ENCODE measurements around the gene SOX8.
"Not testable (repeated sequence)": the region's sequence is repeated elsewhere in the genome, so short reads cannot be mapped to it uniquely, and the experiment has no call there.

DNA sequence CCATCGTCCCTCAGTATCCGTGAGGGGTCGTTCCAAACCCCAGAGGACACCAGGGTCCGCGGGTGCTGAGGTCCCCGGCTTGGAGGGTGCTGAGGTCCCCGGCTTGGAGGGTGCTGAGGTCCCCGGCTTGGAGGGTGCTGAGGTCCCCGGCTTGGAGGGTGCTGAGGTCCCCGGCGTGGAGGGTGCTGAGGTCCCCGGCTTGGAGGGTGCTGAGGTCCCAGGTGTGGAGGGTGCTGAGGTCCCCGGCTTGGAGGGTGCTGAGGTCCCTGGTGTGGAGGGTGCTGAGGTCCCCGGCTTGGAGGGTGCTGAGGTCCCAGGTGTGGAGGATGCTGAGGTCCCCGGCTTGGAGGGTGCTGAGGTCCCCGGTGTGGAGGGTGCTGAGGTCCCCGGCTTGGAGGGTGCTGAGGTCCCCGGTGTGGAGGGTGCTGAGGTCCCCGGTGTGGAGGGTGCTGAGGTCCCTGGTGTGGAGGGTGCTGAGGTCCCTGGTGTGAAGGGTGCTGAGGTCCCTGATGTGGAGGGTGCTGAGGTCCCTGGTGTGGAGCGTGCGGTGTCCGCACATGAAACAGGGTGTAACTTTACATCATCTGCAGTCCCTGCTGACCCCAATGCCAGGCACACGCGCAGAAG, 43.7 kb downstream of the SOX8 start:
- not testable (repeated sequence) for TF ChIP-seq FOXA1, FOXK2, SP1, TARDBP (IDR thresholded peaks at IDR 0.05)
- TF ChIP-seq, protein P1, sequence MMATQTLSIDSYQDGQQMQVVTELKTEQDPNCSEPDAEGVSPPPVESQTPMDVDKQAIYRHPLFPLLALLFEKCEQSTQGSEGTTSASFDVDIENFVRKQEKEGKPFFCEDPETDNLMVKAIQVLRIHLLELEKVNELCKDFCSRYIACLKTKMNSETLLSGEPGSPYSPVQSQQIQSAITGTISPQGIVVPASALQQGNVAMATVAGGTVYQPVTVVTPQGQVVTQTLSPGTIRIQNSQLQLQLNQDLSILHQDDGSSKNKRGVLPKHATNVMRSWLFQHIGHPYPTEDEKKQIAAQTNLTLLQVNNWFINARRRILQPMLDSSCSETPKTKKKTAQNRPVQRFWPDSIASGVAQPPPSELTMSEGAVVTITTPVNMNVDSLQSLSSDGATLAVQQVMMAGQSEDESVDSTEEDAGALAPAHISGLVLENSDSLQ (IDR thresholded peaks at IDR 0.05) = not testable (repeated sequence)
